Psoas muscle (tissue), 8 donors: Measurements from ENCODE around the gene GUCA2A. TPM values are rescaled to one million over a fixed set of nuclear protein-coding genes. Genes with fewer than 3 reads are reported as not detected.

Source experiments
- ATAC-seq, 4 donors: fragments of 200-7000 bp; cut with Tn5 transposase; one replicate each; pipeline ENCODE4 v1.9.1; 2020; ENCODE audit warnings: moderate library complexity in 3 of 4, mild to moderate bottlenecking in 2 of 4
- DNase-seq, 2 donors: peaks; one replicate each; pipeline ENCODE4 v3.0.0-alpha.2; 2020
- H3K27ac ChIP-seq: fragments of 200-600 bp; one replicate; pipeline ENCODE4 v1.8.0; 2022
- H3K27me3 ChIP-seq, 3 donors: fragments of 200-600 bp in 1 of 3; one replicate each; pipeline versions ENCODE4 v1.6.1 to v1.8.0; 2013 to 2022; ENCODE audit warnings: low read length in 2 of 3, mild to moderate bottlenecking in 2 of 3, moderate library complexity in 1 of 3; ENCODE audit not compliant: insufficient read depth in 3 of 3
- H3K36me3 ChIP-seq, 2 donors: fragments of 200-600 bp in 1 of 2; one replicate each; pipeline versions ENCODE4 v1.6.1 to v1.8.0; 2013 to 2022; ENCODE audit warnings: low read depth in 1 of 2, mild to moderate bottlenecking in 1 of 2, moderate library complexity in 1 of 2; ENCODE audit not compliant: insufficient read depth in 1 of 2
- H3K4me1 ChIP-seq: fragments of 200-600 bp; one replicate; pipeline ENCODE4 v1.8.0; 2022
- H3K4me3 ChIP-seq: fragments of 200-600 bp; one replicate; pipeline ENCODE4 v1.8.0; 2022; ENCODE audit warnings: mild to moderate bottlenecking
- H3K9me3 ChIP-seq: fragments of 200-600 bp; one replicate; pipeline ENCODE4 v1.8.0; 2022
- WGBS, 3 donors: extraction: QIAGEN DNeasy Blood & Tissue Kit; methylation state at CpG; one replicate each; pipeline versions ENCODE4 v1.1.6 to v1.1.7; 2013; 5-methylcytosine and 5-hydroxymethylcytosine counted together
- intact Hi-C, 2 donors: fragments of 100-400 bp; cut with DNase I; formaldehyde crosslinking; loops; one replicate each; pipeline versions ENCODE4 v1.11.0 to v1.14.2; 2022
- polyA plus RNA-seq, 3 donors: library from polyadenylated mRNA; stranded (reverse); fragments of 200-250 nt; gene quantifications; one replicate each; pipeline ENCODE4 v1.2.3, GENCODE V29; 2013
- total RNA-seq, 4 donors: library from RNA; stranded (reverse); fragmentation: NEBNext Ultra II Directional in 2 of 4; extraction: Animal tissue kit (Norgen Biotek cat#: 25700) in 2 of 4; gene quantifications; one replicate each; pipeline versions ENCODE4 v1.2.1 to v1.2.4, GENCODE V29; 2021 to 2023
- TF ChIP-seq, protein P1 (sequence below): fragments of 200-600 bp; IDR thresholded peaks from one replicate; pipeline ENCODE4 v1.8.0; 2022; ENCODE audit warnings: antibody characterized with exemption
- donor health status: healthy with polysubstance abuse.
- donor health status: DM: no; HTN: no; CAD: no; lungs with moderate emphysema.
- donor health status: Bipolar disorder and iron deficiency.
- donor health status: healthy.
- donor health status: DM: yes; HTN: yes; CAD: no.
- donor health status: DM: no; HTN: no; CAD: no.
- donor health status: DM: no; HTN: no; CAD: no.
- donor health status: DM: yes; HTN: yes; CAD: no.

GUCA2A gene
- total and polyA plus RNA-seq, 7 donors: 0.44 TPM; not detected in 6

DNA sequence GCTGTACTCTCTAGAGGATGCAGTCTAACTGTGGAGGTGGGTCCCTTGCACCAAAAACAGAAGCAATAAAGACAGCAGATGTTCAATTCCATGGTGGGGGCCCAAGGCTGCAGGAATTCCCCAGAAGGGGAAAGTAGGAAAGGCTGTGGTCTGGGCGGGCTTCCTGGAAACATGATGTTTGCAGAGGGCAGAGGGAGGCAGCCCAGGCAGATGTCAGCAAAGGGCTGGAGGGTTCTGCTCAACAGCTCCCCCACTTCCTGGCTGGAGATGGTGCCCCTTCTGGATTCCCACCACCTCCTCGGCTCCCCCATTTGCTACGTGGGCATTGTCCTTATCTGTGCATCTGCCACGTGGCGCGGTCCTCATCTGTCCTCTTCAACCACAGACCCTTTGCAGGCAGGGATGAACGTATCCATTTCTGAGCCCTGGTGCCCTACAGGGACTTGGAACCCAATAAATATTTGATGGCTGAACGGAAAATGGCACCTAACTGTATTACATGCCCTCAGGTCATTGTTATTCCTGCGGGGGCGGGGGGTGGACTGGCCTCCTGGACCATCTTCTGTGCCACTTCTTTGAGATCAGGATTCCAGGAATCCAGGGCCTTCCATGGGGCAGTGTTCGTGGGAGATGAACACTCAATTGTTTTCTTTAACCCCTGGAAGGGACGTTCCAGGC lies 19.7 kb downstream of the GUCA2A start:
- no peaks in the 10 kb centered on the region for H3K9me3 ChIP-seq
- TF ChIP-seq, protein P1, sequence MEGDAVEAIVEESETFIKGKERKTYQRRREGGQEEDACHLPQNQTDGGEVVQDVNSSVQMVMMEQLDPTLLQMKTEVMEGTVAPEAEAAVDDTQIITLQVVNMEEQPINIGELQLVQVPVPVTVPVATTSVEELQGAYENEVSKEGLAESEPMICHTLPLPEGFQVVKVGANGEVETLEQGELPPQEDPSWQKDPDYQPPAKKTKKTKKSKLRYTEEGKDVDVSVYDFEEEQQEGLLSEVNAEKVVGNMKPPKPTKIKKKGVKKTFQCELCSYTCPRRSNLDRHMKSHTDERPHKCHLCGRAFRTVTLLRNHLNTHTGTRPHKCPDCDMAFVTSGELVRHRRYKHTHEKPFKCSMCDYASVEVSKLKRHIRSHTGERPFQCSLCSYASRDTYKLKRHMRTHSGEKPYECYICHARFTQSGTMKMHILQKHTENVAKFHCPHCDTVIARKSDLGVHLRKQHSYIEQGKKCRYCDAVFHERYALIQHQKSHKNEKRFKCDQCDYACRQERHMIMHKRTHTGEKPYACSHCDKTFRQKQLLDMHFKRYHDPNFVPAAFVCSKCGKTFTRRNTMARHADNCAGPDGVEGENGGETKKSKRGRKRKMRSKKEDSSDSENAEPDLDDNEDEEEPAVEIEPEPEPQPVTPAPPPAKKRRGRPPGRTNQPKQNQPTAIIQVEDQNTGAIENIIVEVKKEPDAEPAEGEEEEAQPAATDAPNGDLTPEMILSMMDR: no peak
- DNase-seq (no peak), ATAC-seq (no peak)
- intact Hi-C loops: loop anchor here (5.0 to 10.0 kb wide), 3 partner anchors 602 to 1170 kb away; no protein-coding TSS in a partner anchor
- no peak overlapping the region for H3K27ac ChIP-seq
- H3K4me1 ChIP-seq: no peaks in the 10 kb centered on the region
- WGBS, 3 donors: 57 to 60% (median 60%) methylated on average over 12 of the region's 12 CpGs
- H3K27me3 ChIP-seq: peaks cover 3 to 66% (median 16%) of the 10 kb centered on the region in 3 donors
- no peaks in the 10 kb centered on the region for H3K36me3 ChIP-seq
- H3K4me3 ChIP-seq: no peak overlapping the region

DNA sequence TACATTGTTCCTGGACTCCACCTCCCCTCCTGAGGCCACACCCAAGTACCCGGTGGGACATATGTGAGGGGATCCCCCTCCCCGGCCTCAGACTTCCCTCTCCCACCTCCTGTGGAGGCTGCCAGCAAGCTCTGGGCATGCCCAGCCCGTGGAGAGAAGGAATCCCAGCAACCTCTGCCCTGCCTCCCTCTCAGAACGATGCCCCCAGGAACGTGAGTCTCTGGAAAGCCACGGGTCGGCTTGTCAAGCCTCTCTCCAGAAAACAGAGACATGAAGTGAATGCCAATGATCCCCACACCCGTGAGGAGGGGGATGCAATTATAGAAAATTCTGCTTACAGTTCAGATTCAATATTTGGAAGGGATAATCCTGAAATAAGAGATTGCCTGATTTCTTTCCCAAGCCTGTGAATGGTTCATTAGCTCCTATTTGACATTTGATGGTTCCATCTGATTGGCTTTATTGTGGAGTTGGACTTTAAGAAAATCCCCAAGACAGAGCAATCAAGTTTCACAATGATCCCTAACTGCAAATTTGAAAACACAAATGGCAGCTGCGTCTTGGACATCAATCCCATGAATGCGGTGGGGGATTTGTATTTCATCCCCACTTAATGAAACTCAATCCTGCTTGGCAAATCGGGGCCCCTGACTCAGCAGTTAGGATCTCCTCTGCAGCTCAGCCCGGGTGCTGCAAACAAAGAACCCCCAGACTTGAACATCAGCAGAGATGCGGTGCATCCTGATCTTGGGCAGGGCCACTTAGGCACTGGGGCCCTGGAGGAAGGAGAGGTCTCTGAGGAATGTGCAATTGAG lies 20.4 kb downstream of the GUCA2A start:
- no peak overlapping the region for H3K27ac ChIP-seq
- intact Hi-C loops: loop anchor here (10.0 kb wide), 2 partner anchors 931 to 1171 kb away; no protein-coding TSS in a partner anchor
- H3K27me3 ChIP-seq: peaks cover 3 to 63% (median 16%) of the 10 kb centered on the region in 3 donors
- no peak overlapping the region for H3K4me3 ChIP-seq
- 17 to 25% (median 17%) methylated on average over 13 of the region's 13 CpGs for WGBS, 3 donors
- TF ChIP-seq, protein P1: no peak
- DNase-seq: no peak
- no peak for ATAC-seq
- no peaks in the 10 kb centered on the region for H3K4me1 ChIP-seq
- no peaks in the 10 kb centered on the region for H3K9me3 ChIP-seq
- H3K36me3 ChIP-seq: no peaks in the 10 kb centered on the region

DNA sequence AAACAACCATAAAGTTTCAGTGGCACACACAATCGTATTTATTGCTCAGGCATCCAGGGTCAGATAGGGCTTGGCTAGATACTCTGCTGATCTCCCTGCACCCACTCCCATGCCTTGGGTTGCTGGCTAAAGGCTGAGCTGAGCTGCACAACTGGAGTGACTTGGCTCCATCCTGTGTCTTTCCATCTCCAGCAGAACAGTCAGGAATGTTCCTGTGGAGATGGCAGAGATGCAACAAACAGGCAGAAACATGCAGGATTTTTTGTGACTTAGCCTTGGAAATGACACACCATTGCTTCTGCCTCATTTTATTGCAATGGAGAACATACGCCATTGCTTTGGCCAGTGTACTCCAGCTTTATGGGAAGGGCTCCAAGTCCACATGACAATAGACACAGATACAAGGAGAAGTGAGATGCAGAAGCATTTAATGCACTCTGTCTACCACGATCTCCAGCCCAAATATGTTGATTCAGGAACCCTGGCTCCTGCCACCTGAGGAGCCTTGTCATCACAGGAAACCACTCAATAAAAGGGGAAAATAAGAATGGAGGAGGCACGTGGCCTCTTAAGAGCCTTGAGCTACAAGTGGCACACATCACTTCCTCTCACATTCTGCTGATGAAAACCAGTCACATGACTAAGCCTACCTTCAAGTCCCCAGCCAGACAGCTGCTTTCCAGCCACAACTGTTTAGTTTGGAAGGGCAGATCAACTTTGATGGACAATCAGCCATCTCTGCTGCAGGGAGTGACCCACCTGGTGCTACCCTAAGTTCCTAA lies 21.5 kb downstream of the GUCA2A start:
- Histone ChIP-seq H3K27me3 (peaks cover 3 to 55% (median 16%) of the 10 kb centered on the region in 3 donors), H3K36me3 (no peaks in the 10 kb centered on the region), H3K27ac (no peak overlapping the region), H3K9me3 (no peaks in the 10 kb centered on the region), H3K4me3 (no peak overlapping the region), H3K4me1 (no peaks in the 10 kb centered on the region)
- TF ChIP-seq, protein P1: no peak
- WGBS, 3 donors: 22 to 26% (median 24%) methylated on average over 4 of the region's 4 CpGs
- ATAC-seq (no peak), DNase-seq (no peak)
- intact Hi-C loops: loop anchor here (10.0 kb wide), 2 partner anchors 932 to 1172 kb away; no protein-coding TSS in a partner anchor

DNA sequence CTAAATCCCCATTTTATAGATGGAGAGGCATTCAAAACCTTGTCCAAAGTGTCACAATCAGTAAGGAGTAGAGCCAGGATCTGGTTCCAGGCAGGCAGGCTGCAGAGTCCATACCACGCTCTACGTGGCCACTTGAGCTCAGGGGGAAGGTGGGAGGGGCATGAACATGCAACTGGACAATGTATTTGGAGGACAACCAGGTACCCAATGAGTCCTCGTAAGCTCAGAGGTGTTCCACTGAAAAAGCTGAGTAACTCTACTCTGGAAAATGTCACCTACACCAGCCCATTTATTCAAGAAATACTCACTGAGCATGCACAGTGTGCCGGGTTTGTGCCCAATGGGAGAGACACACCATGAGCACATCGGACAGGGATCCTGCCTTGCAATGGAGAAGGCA lies 22.6 kb downstream of the GUCA2A start:
- Histone ChIP-seq H3K27ac (no peak overlapping the region), H3K9me3 (no peaks in the 10 kb centered on the region), H3K4me1 (no peaks in the 10 kb centered on the region), H3K36me3 (no peaks in the 10 kb centered on the region), H3K27me3 (peaks cover 3 to 47% (median 13%) of the 10 kb centered on the region in 3 donors), H3K4me3 (no peak overlapping the region)
- DNase-seq (no peak), ATAC-seq (no peak)
- 72 to 80% (median 73%) methylated on average over 5 of the region's 5 CpGs for WGBS, 3 donors
- intact Hi-C loops: loop anchor here (10.0 kb wide), 2 partner anchors 933 to 1173 kb away; no protein-coding TSS in a partner anchor
- TF ChIP-seq, protein P1: no peak
